ENCODE results near the gene ARR3.
"Not testable (repeated sequence)": the region's sequence is repeated elsewhere in the genome, so short reads cannot be mapped to it uniquely, and the experiment has no call there.

The ARR3 gene

GRCh38 chrX:70268034-70268433 lies at the start of gene ARR3:
Gene ARR3 (plus strand): TSS chrX:70268334. CDS start chrX:70269386, 1,052 bp downstream.
- Histone ChIP-seq H3K27me3 (ENCODE audit: control insufficient read depth in 2 of 2, insufficient read depth in 2 of 2, low read length in 2 of 2) (peaks cover 0 to 4% of the 10 kb centered on the region in 2 donors), H3K36me3 (ENCODE audit: control insufficient read depth in 2 of 2, insufficient read depth in 2 of 2, low read length in 2 of 2) (no peaks in the 10 kb centered on the region), H3K27ac (ENCODE audit: low read depth in 2 of 2, low read length in 2 of 2) (no peak within 1 kb of the TSS), H3K9me3 (ENCODE audit: control insufficient read depth in 2 of 2, low read length in 2 of 2) (no peaks in the 10 kb centered on the region), H3K4me1 (ENCODE audit: control insufficient read depth in 2 of 2, insufficient read depth in 2 of 2, low read length in 2 of 2) (no peaks in the 10 kb centered on the region), H3K4me3 (ENCODE audit: low read length in 2 of 2) (no peak within 1 kb of the TSS), H3K9ac (ENCODE audit: low read depth in 1 of 2, low read length in 2 of 2) (no peak within 1 kb of the TSS)

GRCh38 chrX:70219938-70220764 lies 48.0 kb upstream of the ARR3 start:
- Histone ChIP-seq H3K9ac (ENCODE audit: low read depth in 1 of 2, low read length in 2 of 2) (no peak overlapping the region), H3K9me3 (ENCODE audit: control insufficient read depth in 2 of 2, low read length in 2 of 2) (no peaks in the 10 kb centered on the region), H3K27me3 (ENCODE audit: control insufficient read depth in 2 of 2, insufficient read depth in 2 of 2, low read length in 2 of 2) (peaks cover 0 to 7% of the 10 kb centered on the region in 2 donors), H3K36me3 (ENCODE audit: control insufficient read depth in 2 of 2, insufficient read depth in 2 of 2, low read length in 2 of 2) (no peaks in the 10 kb centered on the region), H3K4me1 (ENCODE audit: control insufficient read depth in 2 of 2, insufficient read depth in 2 of 2, low read length in 2 of 2) (no peaks in the 10 kb centered on the region), H3K4me3 (ENCODE audit: low read length in 2 of 2) (no peak overlapping the region), H3K27ac (ENCODE audit: low read depth in 2 of 2, low read length in 2 of 2) (peak overlapping the region; percentile 40 to 56)

- no peaks in the 10 kb centered on the region for H3K9me3 ChIP-seq (ENCODE audit: control insufficient read depth in 2 of 2, low read length in 2 of 2)
- H3K9ac ChIP-seq (ENCODE audit: low read depth in 1 of 2, low read length in 2 of 2), result no peak overlapping the region
- no peak overlapping the region for H3K4me3 ChIP-seq (ENCODE audit: low read length in 2 of 2)
- no peaks in the 10 kb centered on the region for H3K4me1 ChIP-seq (ENCODE audit: control insufficient read depth in 2 of 2, insufficient read depth in 2 of 2, low read length in 2 of 2)
- H3K36me3 ChIP-seq (ENCODE audit: control insufficient read depth in 2 of 2, insufficient read depth in 2 of 2, low read length in 2 of 2), result no peaks in the 10 kb centered on the region
- H3K27me3 ChIP-seq (ENCODE audit: control insufficient read depth in 2 of 2, insufficient read depth in 2 of 2, low read length in 2 of 2), result peaks cover 0 to 3% of the 10 kb centered on the region in 2 donors
- H3K27ac ChIP-seq (ENCODE audit: low read depth in 2 of 2, low read length in 2 of 2), result no peak overlapping the region
Measured at GRCh38 chrX:70226048-70226447, 42.1 kb upstream of the ARR3 start.

GRCh38 chrX:70226687-70227086 lies 41.4 kb upstream of the ARR3 start:
- Histone ChIP-seq H3K4me1 (ENCODE audit: control insufficient read depth in 2 of 2, insufficient read depth in 2 of 2, low read length in 2 of 2) (no peaks in the 10 kb centered on the region), H3K9ac (ENCODE audit: low read depth in 1 of 2, low read length in 2 of 2) (no peak overlapping the region), H3K36me3 (ENCODE audit: control insufficient read depth in 2 of 2, insufficient read depth in 2 of 2, low read length in 2 of 2) (no peaks in the 10 kb centered on the region), H3K4me3 (ENCODE audit: low read length in 2 of 2) (no peak overlapping the region), H3K27ac (ENCODE audit: low read depth in 2 of 2, low read length in 2 of 2) (no peak overlapping the region), H3K27me3 (ENCODE audit: control insufficient read depth in 2 of 2, insufficient read depth in 2 of 2, low read length in 2 of 2) (no peaks in the 10 kb centered on the region), H3K9me3 (ENCODE audit: control insufficient read depth in 2 of 2, low read length in 2 of 2) (no peaks in the 10 kb centered on the region)

- no peaks in the 10 kb centered on the region for H3K9me3 ChIP-seq (ENCODE audit: control insufficient read depth in 2 of 2, low read length in 2 of 2)
- H3K36me3 ChIP-seq (ENCODE audit: control insufficient read depth in 2 of 2, insufficient read depth in 2 of 2, low read length in 2 of 2), result no peaks in the 10 kb centered on the region
- no peak overlapping the region for H3K9ac ChIP-seq (ENCODE audit: low read depth in 1 of 2, low read length in 2 of 2)
- H3K27me3 ChIP-seq (ENCODE audit: control insufficient read depth in 2 of 2, insufficient read depth in 2 of 2, low read length in 2 of 2), result no peaks in the 10 kb centered on the region
- no peak overlapping the region for H3K27ac ChIP-seq (ENCODE audit: low read depth in 2 of 2, low read length in 2 of 2)
- no peak overlapping the region for H3K4me3 ChIP-seq (ENCODE audit: low read length in 2 of 2)
- H3K4me1 ChIP-seq (ENCODE audit: control insufficient read depth in 2 of 2, insufficient read depth in 2 of 2, low read length in 2 of 2), result no peaks in the 10 kb centered on the region
Measured at GRCh38 chrX:70231666-70232065, 36.5 kb upstream of the ARR3 start.

- Histone ChIP-seq H3K27me3 (ENCODE audit: control insufficient read depth in 2 of 2, insufficient read depth in 2 of 2, low read length in 2 of 2) (peaks cover 0 to 2% of the 10 kb centered on the region in 2 donors), H3K9me3 (ENCODE audit: control insufficient read depth in 2 of 2, low read length in 2 of 2) (no peaks in the 10 kb centered on the region), H3K9ac (ENCODE audit: low read depth in 1 of 2, low read length in 2 of 2) (no peak within 1 kb of the TSS), H3K36me3 (ENCODE audit: control insufficient read depth in 2 of 2, insufficient read depth in 2 of 2, low read length in 2 of 2) (no peaks in the 10 kb centered on the region), H3K4me1 (ENCODE audit: control insufficient read depth in 2 of 2, insufficient read depth in 2 of 2, low read length in 2 of 2) (no peaks in the 10 kb centered on the region), H3K27ac (ENCODE audit: low read depth in 2 of 2, low read length in 2 of 2) (no peak within 1 kb of the TSS), H3K4me3 (ENCODE audit: low read length in 2 of 2) (no peak within 1 kb of the TSS)
Measured at GRCh38 chrX:70234355-70234754, 33.8 kb upstream of the ARR3 start, which contains the start of gene AWAT1. Gene AWAT1 (plus strand): TSS chrX:70234655. CDS start chrX:70234696, 41 bp downstream.

GRCh38 chrX:70240751-70241150 lies 27.4 kb upstream of the ARR3 start:
- Histone ChIP-seq H3K4me1 (ENCODE audit: control insufficient read depth in 2 of 2, insufficient read depth in 2 of 2, low read length in 2 of 2) (no peaks in the 10 kb centered on the region), H3K9me3 (ENCODE audit: control insufficient read depth in 2 of 2, low read length in 2 of 2) (no peaks in the 10 kb centered on the region), H3K36me3 (ENCODE audit: control insufficient read depth in 2 of 2, insufficient read depth in 2 of 2, low read length in 2 of 2) (no peaks in the 10 kb centered on the region), H3K27ac (ENCODE audit: low read depth in 2 of 2, low read length in 2 of 2) (no peak overlapping the region), H3K27me3 (ENCODE audit: control insufficient read depth in 2 of 2, insufficient read depth in 2 of 2, low read length in 2 of 2) (peaks cover 0 to 5% of the 10 kb centered on the region in 2 donors), H3K9ac (ENCODE audit: low read depth in 1 of 2, low read length in 2 of 2) (no peak overlapping the region), H3K4me3 (ENCODE audit: low read length in 2 of 2) (no peak overlapping the region)

GRCh38 chrX:70241501-70241900 lies 26.6 kb upstream of the ARR3 start:
- Histone ChIP-seq H3K27me3 (ENCODE audit: control insufficient read depth in 2 of 2, insufficient read depth in 2 of 2, low read length in 2 of 2) (peaks cover 0 to 5% of the 10 kb centered on the region in 2 donors), H3K9me3 (ENCODE audit: control insufficient read depth in 2 of 2, low read length in 2 of 2) (no peaks in the 10 kb centered on the region), H3K27ac (ENCODE audit: low read depth in 2 of 2, low read length in 2 of 2) (no peak overlapping the region), H3K4me1 (ENCODE audit: control insufficient read depth in 2 of 2, insufficient read depth in 2 of 2, low read length in 2 of 2) (no peaks in the 10 kb centered on the region), H3K36me3 (ENCODE audit: control insufficient read depth in 2 of 2, insufficient read depth in 2 of 2, low read length in 2 of 2) (no peaks in the 10 kb centered on the region), H3K4me3 (ENCODE audit: low read length in 2 of 2) (no peak overlapping the region), H3K9ac (ENCODE audit: low read depth in 1 of 2, low read length in 2 of 2) (no peak overlapping the region)

- not testable (repeated sequence) for H3K9ac ChIP-seq (ENCODE audit: low read depth in 1 of 2, low read length in 2 of 2); H3K9me3 ChIP-seq (ENCODE audit: control insufficient read depth in 2 of 2, low read length in 2 of 2); H3K4me3 ChIP-seq (ENCODE audit: low read length in 2 of 2); H3K36me3 ChIP-seq (ENCODE audit: control insufficient read depth in 2 of 2, insufficient read depth in 2 of 2, low read length in 2 of 2); H3K4me1 ChIP-seq (ENCODE audit: control insufficient read depth in 2 of 2, insufficient read depth in 2 of 2, low read length in 2 of 2); H3K27me3 ChIP-seq (ENCODE audit: control insufficient read depth in 2 of 2, insufficient read depth in 2 of 2, low read length in 2 of 2); H3K27ac ChIP-seq (ENCODE audit: low read depth in 2 of 2, low read length in 2 of 2)
Measured at GRCh38 chrX:70243601-70244000, 24.5 kb upstream of the ARR3 start.

GRCh38 chrX:70244881-70245280 lies 23.3 kb upstream of the ARR3 start:
- Histone ChIP-seq H3K36me3 (ENCODE audit: control insufficient read depth in 2 of 2, insufficient read depth in 2 of 2, low read length in 2 of 2) (no peaks in the 10 kb centered on the region), H3K9me3 (ENCODE audit: control insufficient read depth in 2 of 2, low read length in 2 of 2) (no peaks in the 10 kb centered on the region), H3K27me3 (ENCODE audit: control insufficient read depth in 2 of 2, insufficient read depth in 2 of 2, low read length in 2 of 2) (no peaks in the 10 kb centered on the region), H3K9ac (ENCODE audit: low read depth in 1 of 2, low read length in 2 of 2) (no peak overlapping the region), H3K4me3 (ENCODE audit: low read length in 2 of 2) (no peak overlapping the region), H3K27ac (ENCODE audit: low read depth in 2 of 2, low read length in 2 of 2) (no peak overlapping the region), H3K4me1 (ENCODE audit: control insufficient read depth in 2 of 2, insufficient read depth in 2 of 2, low read length in 2 of 2) (no peaks in the 10 kb centered on the region)
